ENCODE data around the gene TNFRSF19.
"Not testable (repeated sequence)": the region's sequence is repeated elsewhere in the genome, so short reads cannot be mapped to it uniquely, and the experiment has no call there.

TNFRSF19 gene

DNA sequence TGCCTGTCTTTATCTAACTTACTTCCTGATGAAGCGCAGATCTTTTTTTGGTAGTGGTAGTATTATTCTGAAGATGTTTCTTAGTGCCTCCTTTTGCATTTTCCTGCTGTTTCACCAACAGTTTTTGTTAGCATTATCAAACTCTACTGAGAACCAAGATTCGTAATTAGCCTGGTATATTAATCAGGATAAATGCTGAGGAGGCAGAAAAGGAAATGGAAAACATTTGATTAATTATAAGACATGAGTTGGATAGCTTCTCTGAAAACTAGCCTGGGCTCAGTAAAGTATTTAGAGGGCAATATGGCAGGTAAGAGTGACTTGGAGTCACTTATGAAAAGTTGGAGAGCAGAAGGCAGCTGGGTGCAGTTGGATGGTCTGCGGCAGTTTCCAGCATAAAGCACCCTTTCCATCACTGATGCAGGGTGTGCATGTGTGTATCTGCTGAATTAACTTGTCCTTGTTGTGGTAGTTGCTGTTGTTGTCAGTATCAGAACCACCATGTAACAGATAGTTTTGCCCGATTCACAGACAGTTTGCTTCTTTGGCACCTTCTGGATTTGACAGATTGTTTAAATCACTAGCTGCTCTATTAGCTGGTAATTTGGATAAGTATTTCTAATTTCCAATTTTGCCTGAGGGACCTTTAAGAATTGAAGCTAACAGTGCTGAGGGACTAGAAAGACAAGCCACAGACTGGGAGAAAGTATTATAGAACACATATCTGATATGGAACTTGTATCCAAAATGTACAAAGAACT, 6.9 kb upstream of the TNFRSF19 start:
- in situ Hi-C loops (cut with MboI; ENCODE audit: low sequenced_read_pairs), result no loop called here

DNA sequence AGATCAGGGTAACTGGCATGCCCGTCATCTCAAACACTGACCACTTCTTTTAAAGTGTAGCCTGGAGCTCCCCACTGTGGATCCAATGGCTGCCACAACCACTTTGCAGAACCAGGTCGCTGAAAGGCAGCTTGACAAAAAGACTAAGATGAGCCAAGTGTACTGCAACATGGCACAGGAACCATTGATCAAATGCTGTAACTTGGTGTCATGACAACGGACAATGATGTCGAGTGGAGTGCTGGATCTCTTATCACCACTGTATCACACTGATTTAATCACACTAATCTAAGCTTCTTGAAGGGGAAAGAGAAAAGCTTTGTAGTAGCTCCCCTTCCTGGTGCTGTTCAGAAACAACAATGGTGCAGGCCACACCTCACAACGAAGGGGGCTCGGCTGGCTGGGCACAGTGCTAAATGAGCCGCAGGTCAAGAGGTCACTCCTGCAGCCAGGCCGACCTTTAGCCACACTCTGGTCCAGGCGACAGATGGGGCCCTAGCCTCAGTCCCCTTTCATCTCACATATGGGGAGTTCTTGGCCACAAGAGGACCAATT, 2.2 kb upstream of the TNFRSF19 start:
- in situ Hi-C loops (cut with MboI; ENCODE audit: low sequenced_read_pairs), result no loop called here

DNA sequence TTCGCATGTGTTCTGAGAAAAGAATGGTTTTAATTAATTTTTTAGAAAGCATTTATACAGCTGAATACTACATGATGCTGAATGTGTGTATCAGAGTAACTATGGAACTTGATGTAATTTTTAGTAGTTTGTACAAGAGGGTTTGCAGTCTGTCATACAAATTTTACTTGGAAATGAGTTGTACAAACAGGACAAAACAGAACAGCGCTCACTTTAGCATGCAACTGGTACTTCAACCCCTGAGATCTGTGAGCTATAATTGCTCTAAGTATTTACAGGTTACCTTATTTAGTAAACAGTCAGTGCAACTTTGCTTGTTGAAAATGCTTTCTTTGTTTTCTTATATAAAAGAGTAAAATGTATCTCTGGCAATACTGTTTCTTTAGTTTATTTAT, 706 bp downstream of the TNFRSF19 start:
- in situ Hi-C loops (cut with MboI; ENCODE audit: low sequenced_read_pairs), result no loop called here

DNA sequence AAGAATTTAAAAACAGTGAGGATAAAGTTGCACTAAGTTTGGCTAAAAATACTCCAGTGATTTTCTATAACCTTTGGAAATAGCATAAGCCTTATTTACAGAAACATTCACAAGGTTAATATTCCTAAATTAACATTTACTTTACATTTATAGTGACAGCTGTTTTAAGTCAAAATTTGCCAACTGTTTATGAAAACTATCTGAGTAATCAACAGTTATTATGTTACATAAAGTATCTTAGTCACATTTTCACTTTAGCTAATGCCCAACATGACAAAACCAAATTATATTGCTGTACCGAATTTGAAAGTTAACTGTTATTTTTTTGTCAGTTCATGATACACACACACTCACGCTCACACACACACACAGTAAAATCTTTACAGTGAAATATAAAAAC, 1.2 kb downstream of the TNFRSF19 start:
- in situ Hi-C loops (cut with MboI; ENCODE audit: low sequenced_read_pairs), result no loop called here

DNA sequence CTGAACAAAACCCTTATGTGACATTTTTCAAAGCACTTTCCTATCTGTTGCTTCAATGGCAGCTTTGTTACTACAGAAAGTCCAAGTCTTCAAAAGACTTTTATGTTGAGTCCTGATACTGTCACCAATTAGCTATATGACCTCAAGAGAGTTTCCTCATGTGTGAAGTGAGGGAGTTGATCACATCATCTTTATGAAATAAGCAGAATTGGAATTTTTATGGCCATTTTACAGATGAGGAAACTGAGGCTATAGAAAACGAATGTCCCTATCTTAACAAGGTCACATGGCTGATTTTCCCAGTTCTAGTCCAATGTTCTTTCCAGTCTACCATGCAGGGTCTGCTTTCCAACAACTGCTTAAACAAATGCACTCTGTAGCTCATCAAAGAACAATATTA, 2.6 kb downstream of the TNFRSF19 start:
- in situ Hi-C loops (cut with MboI; ENCODE audit: low sequenced_read_pairs), result no loop called here

DNA sequence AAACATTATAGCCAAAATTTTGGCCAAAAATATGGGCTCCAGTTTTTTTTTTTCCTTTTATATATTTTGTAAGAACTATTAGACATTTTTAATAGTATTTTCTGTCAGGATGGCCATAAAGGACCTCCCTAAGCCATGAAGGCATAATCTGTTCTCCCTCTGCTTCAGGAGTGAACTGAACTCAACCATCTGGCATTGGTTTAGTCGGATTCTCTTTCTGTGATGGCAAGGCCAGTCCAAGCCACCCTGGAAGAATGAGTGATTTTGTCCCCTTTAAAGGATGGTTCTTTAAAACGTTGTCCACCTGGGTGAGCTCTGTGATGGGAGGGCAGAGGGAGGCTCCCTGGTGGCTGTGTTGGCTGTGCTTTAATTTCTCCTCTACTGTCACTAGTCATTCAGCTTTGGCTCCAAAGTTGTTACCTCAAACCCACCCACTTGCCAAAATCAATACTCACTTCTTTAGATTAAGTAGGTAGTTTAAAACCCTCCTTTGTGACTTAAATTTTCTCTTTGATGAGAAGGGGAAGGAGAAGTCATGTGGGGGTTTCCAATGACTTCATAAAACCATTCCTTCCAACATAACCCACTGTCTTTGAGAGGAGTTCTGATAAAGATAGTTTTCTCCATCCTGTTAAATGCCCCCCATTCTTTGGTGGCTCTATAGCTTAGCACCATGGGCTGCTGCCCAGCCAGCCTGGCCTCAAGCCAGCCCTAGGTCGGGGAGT, 4.4 kb downstream of the TNFRSF19 start:
- in situ Hi-C loops (cut with MboI; ENCODE audit: low sequenced_read_pairs), result no loop called here

DNA sequence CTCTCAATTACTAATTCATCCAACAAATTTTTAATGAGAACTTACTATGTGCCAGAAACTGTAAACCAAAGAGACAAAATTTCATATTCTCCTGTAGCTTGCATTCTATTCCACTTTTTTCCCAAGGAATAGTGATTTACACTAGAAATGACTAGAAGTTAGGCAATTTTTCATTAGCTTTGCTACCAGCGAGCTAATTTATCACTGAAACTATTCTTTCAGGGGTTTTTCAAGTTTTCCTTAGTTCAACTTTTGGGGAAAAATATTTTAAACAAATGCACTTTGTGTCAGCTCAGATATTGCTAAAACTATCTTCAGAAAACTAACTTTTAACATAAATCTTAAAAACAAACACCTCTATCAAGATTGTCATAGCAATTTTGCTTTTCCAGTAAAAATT, 5.4 kb downstream of the TNFRSF19 start:
- in situ Hi-C loops (cut with MboI; ENCODE audit: low sequenced_read_pairs), result no loop called here

DNA sequence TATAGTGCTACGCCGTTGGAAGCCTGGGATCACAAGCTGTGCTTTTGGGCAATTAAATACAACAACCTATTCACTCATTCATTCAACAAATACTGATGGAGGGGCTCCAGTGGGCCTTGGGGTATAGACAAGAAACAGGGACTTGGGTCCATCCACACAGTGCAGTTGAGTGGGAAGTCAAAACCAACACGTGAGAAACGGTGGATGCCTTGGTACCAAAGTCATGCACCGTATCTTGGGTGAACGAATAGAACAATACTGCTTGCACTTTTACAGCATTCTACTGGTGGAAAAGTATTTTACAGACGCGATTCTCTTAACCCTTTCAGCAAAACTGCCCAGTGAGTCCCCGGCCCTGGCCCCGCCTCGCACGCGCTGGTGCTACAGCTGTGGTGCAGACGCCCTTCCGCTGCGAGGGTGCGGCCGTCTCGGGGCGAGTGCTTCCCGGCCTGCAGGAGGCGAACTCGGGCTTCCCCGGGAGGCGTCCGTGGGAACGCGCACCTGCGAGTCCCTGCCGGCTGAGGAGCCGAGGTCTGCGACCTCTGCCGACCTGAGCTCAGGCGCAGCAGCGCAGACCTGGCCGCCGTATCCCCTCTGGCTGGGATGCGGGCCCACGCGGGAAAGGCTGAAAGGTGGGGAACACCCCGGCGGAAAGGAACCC, 8.3 kb downstream of the TNFRSF19 start:
- in situ Hi-C loops (cut with MboI; ENCODE audit: low sequenced_read_pairs), result no loop called here

DNA sequence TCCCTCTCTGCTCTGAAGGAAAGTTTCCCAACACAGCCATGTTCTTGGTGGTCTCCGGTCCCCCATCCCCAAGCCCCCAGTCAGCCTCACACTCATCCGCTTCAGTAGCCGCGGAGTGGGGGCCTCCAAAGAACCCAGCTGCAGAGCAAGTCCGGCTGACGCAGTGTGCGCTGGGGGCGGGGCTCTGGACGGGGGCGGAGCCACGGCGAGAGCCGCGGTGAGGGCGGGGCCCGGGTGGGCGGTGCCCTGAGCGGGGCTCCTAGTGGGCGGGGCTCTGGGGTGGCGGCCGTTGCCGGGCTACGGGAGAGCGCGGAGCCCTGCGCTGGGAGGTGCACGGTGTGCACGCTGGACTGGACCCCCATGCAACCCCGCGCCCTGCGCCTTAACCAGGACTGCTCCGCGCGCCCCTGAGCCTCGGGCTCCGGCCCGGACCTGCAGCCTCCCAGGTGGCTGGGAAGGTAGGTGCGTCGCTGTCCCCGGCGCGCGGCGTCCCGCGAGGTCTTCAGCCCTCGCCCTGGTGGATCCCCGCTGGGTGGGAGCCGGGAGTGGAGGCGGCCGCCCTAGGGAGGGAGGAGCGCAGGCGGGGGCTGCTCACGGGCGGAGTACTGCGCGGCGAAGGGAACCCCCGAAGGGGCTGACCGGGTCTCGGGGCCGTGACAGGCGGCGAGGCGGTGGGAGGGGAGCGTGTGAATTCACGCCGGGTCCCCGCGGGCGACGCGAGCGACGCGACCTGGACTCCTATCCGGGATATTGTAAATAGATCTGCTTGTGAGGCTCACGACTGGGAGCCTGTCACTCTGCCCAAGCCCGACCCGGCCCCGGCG, 9.1 kb downstream of the TNFRSF19 start:
- in situ Hi-C loops (cut with MboI; ENCODE audit: low sequenced_read_pairs), result no loop called here

DNA sequence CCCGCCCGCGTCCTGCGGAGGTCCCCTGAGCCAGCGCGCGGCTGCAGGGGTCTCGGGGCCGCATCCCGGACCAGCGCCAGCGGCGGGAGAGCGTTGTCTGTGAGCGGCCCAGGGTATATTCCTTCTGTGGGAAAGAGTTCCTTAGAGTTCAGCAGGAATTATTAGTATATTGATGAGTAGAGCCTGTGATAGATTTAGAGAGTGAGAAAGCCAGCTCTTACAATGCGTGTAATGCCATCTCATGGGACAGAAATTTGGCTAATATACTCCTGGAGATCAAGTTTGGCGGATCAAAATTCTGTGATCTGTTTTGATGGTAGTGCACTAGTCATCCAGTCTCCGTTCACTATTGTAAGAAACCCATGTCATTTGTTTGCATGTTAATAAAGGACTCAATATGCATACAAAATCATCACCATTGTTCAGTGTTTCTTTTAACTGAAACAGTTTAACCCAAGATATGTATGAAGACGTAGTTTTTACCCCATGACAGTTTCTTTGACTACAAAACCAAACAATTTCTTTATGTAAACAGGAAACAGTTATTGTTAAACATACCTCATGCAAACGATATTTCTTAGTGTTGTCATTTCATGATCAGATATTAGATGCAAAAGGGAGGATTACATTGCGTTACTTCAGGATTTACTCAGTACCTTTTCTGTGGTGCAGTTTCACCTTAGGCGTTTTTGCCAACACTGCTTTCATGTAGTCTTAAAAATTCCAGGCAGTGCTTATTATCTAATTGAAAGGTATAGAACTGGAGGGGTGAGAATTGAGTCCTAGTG, 9.9 kb downstream of the TNFRSF19 start:
- in situ Hi-C loops (cut with MboI; ENCODE audit: low sequenced_read_pairs), result no loop called here

DNA sequence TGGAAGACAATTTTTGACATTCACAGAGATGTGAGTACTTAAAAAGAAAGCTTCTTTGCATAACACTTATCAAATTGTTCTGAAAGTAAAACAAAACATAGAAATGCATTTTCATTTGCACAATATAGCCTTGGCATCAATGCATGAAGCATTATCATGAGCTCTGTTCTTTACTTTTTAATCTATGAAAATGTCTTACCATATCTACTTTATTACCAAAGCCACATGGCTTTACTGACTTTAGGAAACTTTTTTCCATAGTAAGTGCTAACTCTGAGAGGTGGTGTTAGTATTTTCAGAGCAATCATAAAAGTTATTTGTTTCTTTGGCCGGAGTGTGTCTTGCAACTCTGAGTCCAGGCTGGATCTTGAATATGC, 10.5 kb downstream of the TNFRSF19 start:
- in situ Hi-C loops (cut with MboI; ENCODE audit: low sequenced_read_pairs), result no loop called here

DNA sequence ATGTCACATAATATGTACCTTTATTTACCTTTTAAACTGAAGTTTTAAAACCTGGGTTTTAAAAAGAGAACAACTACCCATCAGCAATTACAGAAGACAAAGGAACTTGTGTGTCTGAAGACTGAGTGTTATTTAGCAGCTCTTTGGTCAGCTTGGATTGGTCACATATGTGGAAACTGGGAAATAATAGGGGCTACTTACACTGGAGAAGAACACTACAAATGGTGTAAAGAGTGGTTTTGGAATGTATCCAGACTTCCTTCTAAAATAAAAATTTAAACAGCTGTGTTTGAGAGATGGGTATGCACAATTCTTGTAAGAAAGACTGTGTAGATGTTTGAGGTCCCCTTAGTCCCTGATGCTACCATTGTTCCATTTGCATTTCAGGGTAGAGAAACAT, 13.3 kb downstream of the TNFRSF19 start:
- in situ Hi-C loops (cut with MboI; ENCODE audit: low sequenced_read_pairs), result no loop called here

DNA sequence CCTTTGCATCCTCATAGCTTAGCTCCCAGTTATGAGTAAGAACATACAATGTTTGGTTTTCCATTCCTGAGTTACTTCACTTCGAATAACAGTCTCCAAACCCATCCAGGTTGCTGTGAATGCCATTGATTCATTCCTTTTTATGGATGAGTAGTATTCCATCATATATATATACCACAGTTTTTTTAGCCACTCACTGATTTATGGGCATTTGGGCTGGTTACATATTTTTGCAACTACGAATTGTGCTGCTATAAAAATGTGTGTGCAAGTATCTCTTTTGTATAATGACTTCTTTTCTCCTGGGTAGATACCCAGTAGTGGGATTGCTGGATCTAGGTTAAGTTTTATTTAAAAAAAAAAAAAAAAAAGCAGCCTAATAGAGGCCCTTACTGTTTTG, 14.1 kb downstream of the TNFRSF19 start:
- in situ Hi-C loops (cut with MboI; ENCODE audit: low sequenced_read_pairs), result no loop called here

DNA sequence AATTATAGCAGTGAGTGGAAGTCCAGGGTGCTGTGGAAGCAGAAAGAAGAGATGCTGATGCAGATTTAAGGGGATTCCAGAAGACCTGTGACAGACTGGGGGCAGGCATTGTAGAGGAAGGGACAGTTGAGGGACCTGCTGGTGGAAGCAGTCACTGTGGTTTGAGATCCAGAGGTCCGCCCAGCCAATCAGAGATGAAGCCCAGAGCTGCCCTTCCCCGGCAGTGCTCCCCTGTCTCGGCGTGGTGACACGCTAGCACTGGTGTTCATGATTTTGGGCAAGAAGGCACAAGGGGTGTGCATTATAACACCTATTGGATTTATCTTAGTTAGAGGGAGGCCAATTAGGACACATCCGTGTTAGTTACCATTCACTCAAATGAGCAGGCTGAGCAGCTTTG, 16.1 kb downstream of the TNFRSF19 start:
- in situ Hi-C loops (cut with MboI; ENCODE audit: low sequenced_read_pairs), result no loop called here

DNA sequence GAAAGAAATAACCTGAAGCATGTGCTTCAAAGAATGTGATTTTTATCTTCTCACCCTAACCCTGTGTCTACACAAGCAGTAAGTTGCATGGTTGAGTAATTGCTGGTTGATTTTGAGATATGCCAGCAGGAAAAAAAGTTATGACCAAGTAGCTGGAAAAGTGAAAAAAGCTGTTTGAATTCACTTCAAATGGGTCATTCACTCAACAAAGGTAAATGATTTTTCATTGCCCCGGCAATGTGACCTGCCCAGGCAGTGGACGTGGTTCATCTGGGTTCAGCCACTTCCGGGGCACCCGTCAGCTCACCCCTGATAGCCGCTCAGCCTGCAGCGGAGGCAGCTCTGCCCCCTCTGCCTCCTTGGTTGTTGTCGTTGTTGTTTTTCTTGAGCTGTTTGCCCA, 18.5 kb downstream of the TNFRSF19 start:
- in situ Hi-C loops (cut with MboI; ENCODE audit: low sequenced_read_pairs), result no loop called here

DNA sequence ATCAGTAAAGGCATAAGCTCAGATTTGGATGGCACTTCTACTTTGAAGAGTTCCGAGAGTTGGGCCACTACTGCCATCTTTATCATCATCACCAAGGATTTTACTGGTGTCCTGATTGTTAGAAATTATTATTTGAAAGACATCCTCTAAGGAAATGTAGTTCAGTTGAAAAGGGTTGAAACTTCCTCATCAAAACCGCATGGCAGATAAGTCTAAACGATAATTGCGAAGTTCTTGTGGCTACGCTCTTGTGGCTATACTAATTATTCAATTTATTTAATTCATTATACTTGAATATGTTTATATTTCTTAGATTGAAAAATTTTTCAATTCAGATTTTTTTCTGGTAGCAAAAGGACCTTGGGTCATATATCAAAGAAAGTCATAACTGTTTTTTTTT, 22.4 kb downstream of the TNFRSF19 start:
- in situ Hi-C loops (cut with MboI; ENCODE audit: low sequenced_read_pairs), result no loop called here

DNA sequence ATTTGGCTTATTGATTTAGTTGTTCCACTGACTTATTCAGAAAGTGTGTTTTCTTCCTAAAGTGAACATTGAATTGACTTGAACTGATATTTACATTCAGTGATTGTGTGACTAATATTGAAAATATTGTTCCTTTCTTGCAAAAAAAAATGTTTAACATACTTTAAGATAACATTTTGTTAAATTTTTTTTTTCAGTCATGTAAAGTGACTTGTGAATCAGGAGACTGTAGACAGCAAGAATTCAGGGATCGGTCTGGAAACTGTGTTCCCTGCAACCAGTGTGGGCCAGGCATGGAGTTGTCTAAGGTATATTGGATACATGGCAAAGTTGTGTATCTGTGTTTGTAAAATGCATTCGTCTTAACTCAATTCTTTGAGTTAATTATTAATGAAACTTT, 22.9 kb downstream of the TNFRSF19 start:
- in situ Hi-C loops (cut with MboI; ENCODE audit: low sequenced_read_pairs), result no loop called here

DNA sequence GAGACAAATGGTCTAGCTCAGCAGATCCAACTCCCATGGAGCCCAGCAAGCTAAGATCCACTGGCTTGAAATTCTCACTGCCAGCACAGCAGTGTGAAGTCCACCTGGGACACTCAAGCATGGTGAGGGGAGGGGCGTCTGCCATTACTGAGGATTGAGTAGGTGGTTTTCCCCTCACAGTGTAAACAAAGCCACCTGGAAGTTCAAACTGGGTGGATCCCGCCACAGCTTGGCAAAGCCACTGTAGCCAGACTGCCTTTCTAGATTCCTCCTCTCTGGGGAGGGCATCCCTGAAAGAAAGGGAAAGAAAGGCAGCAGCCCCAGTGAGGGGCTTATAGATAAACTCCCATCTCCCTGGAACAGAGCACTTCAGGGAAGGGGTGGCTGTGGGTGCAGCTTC, 24.1 kb downstream of the TNFRSF19 start:
- in situ Hi-C loops (cut with MboI; ENCODE audit: low sequenced_read_pairs), result not testable (repeated sequence)

DNA sequence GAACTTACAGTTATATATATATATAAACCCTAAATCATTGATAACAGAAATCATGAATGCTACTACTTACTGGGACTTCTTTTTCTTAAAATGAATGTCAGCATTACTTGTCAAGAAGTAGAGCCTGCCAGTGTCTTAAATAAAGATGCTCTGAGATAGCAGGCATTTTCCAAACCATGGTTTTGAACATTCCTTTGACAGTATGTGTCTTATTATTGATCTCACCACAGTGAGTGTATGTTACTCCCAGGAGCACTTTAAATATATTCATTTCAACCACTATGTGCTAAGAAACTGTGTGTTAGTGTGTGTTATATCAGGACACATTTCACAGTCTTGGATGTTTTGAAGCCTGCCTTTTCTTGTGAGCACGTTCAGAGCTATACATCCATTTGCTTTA, 28.2 kb downstream of the TNFRSF19 start:
- in situ Hi-C loops (cut with MboI; ENCODE audit: low sequenced_read_pairs), result no loop called here
